Body of pancreas (tissue), 4 donors: ENCODE data around the gene KRTAP5-1.

ENCODE experiments used
- CTCF ChIP-seq, 7 experiments: fragments of 450-650 bp in 4 of 7; fragments of 200-600 bp in 3 of 7; sonication (generic) in 3 of 7; IDR thresholded peaks; one replicate each; pipeline ENCODE4 v1.5.1; 2016 to 2019; ENCODE audit warnings: antibody characterized with exemption in 7 of 7
- POLR2A ChIP-seq, 3 donors: fragments of 450-650 bp; IDR thresholded peaks; one replicate each; pipeline ENCODE4 v1.6.1; 2016; ENCODE audit warnings: antibody characterized with exemption in 3 of 3, mild to moderate bottlenecking in 2 of 3

DNA sequence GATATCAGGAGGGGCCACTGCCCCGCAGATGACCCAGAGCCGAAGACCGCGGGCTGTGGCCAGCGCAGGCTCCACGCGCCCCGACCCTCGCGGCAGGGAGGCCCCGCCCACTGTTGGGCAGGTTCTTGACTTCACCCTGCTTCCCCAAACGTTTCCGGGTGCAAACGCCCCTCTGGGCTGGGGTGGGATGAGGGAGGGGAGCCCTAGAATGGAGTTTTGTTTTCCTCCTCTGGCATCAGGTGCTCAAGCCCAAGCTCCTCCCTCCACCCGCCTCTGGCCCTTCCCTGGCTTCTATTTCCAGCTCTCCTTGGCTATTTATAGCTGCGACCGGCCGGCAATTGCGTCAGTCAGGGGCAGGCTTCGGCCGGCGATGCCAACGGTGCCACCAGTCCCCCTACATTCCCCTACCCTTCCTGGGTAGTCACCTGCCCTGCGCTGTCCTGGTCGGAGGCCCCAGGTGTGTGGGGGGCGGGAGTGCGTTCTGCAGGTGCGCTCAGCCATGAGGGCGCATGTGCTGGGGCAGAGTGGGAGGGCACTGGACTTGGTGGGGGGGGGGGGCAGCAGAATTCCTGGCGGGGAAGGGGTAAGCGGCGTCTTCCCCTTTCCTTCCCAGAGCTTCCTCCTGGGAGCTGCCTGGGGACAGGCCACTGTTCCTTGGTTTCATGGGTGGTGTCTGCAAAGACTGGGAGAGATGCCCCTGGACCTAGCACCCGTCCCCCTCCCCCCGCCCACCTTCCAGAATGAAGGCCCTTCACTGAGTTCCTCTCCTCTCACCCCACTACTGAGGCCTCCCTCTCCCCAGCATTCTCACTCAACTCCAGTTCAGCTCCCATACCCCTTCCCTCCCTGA, 36.6 kb downstream of the KRTAP5-1 start:
- TF ChIP-seq POLR2A (IDR thresholded peaks at IDR 0.05) (peak in 2 of 3 donors; percentile 60 to 64), CTCF (IDR thresholded peaks at IDR 0.05) (no peak)
